Muscle layer of duodenum (tissue), 2 donors: ENCODE results near the gene TMEM255B.

Experiments
- H3K27ac ChIP-seq: one replicate; pipeline ENCODE4 v1.7.0; 2013; ENCODE audit warnings: mild to moderate bottlenecking, low read length
- H3K27me3 ChIP-seq: one replicate; pipeline ENCODE4 v1.7.0; 2013; ENCODE audit warnings: low read depth, mild to moderate bottlenecking, control low read depth, low read length
- H3K36me3 ChIP-seq, 2 donors: one replicate each; pipeline ENCODE4 v1.7.0; 2013; ENCODE audit warnings: low read length in 2 of 2, control low read depth in 1 of 2, mild to moderate bottlenecking in 1 of 2; ENCODE audit not compliant: insufficient read depth in 2 of 2, control insufficient read depth in 1 of 2
- H3K4me1 ChIP-seq, 2 donors: one replicate each; pipeline ENCODE4 v1.7.0; 2013; ENCODE audit warnings: low read length in 2 of 2, mild to moderate bottlenecking in 2 of 2, control low read depth in 1 of 2, moderate library complexity in 1 of 2; ENCODE audit not compliant: insufficient read depth in 2 of 2, control insufficient read depth in 1 of 2
- H3K4me3 ChIP-seq, 2 donors: one replicate each; pipeline ENCODE4 v1.7.0; 2013; ENCODE audit warnings: low read length in 2 of 2, low read depth in 1 of 2, mild to moderate bottlenecking in 1 of 2
- H3K9me3 ChIP-seq, 2 donors: one replicate each; pipeline ENCODE4 v1.7.0; 2013; ENCODE audit warnings: low read length in 2 of 2, control low read depth in 1 of 2, mild to moderate bottlenecking in 1 of 2; ENCODE audit not compliant: control insufficient read depth in 1 of 2
- donor health status: healthy.

The TMEM255B gene

DNA sequence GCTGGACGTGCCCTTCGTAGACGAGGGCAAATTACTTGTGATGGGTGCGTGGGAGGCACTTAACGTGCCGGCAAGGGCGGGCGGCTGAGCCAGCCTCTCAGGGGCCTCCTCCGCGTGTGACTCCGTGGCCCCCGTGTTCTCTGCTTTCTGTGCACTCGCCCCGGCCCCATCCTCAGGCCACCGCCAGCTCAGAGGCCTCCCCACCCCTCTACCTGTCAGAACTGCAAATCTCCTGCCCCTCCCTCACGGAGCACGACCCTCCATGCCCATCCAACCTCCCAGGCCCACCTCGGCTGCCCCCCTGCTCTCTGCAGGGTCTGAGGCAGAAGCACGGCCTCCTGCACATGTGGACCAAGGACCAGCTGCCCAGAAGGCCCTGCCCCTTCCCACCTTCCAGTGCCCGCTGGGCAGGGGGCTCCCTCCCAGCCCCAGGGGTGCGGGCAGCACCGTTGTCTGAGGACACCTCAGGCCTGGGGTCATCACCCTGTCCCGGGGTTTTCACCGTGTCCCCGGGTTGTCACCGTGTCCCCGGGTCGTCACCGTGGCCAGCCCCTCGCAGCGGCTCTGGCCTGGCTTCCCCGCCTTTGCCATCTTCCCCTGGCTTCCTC, 44.5 kb downstream of the TMEM255B start:
- Histone ChIP-seq H3K36me3 (no peaks in the 10 kb centered on the region), H3K27ac (no peak overlapping the region), H3K4me3 (no peak overlapping the region), H3K27me3 (no peaks in the 10 kb centered on the region), H3K4me1 (peaks cover 0 to 8% of the 10 kb centered on the region in 2 donors), H3K9me3 (peaks cover 2 to 6% of the 10 kb centered on the region in 2 donors)

GRCh38 chr13:113804017-113804702, 45.1 kb downstream of the TMEM255B start:
- Histone ChIP-seq H3K27me3 (no peaks in the 10 kb centered on the region), H3K4me3 (no peak overlapping the region), H3K27ac (no peak overlapping the region)

GRCh38 chr13:113804703-113805430, 45.8 kb downstream of the TMEM255B start:
- H3K4me3 ChIP-seq, result no peak overlapping the region
- H3K36me3 ChIP-seq, result no peaks in the 10 kb centered on the region
- H3K4me1 ChIP-seq, result peaks cover 0 to 8% of the 10 kb centered on the region in 2 donors
- no peaks in the 10 kb centered on the region for H3K27me3 ChIP-seq
- H3K9me3 ChIP-seq, result peaks cover 6 to 10% of the 10 kb centered on the region in 2 donors
- H3K27ac ChIP-seq, result no peak overlapping the region

More at GRCh38 chr13:113804017-113804702, 45.1 kb downstream of the TMEM255B start:
- no peaks in the 10 kb centered on the region for H3K36me3 ChIP-seq
- H3K9me3 ChIP-seq, result peaks cover 6% of the 10 kb centered on the region in 2 donors
- H3K4me1 ChIP-seq, result peaks cover 0 to 8% of the 10 kb centered on the region in 2 donors

GRCh38 chr13:113805431-113806103, 46.5 kb downstream of the TMEM255B start:
- Histone ChIP-seq H3K9me3 (peaks cover 6 to 10% of the 10 kb centered on the region in 2 donors), H3K4me1 (peaks cover 0 to 8% of the 10 kb centered on the region in 2 donors), H3K27me3 (no peaks in the 10 kb centered on the region)

DNA sequence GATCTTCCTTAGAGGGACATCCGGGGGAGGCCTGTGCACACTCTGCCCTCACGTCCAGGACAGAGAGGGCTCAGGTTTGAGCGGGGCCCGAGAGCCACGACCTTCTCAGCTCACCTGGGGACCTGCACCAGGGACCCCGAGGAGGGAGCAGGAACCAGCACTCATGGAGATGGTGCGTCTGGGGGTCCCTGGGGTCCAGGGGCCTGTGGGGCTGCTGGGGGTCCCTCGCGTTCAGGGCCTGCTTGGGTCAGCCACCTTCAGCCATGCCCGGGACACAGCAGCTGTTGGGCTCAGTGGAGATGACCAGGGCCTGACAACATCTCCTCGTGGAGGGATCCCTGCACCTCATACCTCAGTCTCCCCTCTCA, 47.1 kb downstream of the TMEM255B start:
- Histone ChIP-seq H3K9me3 (peaks cover 6 to 10% of the 10 kb centered on the region in 2 donors), H3K27me3 (no peaks in the 10 kb centered on the region), H3K4me1 (peaks cover 0 to 8% of the 10 kb centered on the region in 2 donors), H3K4me3 (no peak overlapping the region), H3K27ac (no peak overlapping the region), H3K36me3 (no peaks in the 10 kb centered on the region)

More at GRCh38 chr13:113805431-113806103, 46.5 kb downstream of the TMEM255B start:
- Histone ChIP-seq H3K4me3 (no peak overlapping the region), H3K27ac (no peak overlapping the region), H3K36me3 (no peaks in the 10 kb centered on the region)

GRCh38 chr13:113806526-113806925, 47.5 kb downstream of the TMEM255B start:
- no peaks in the 10 kb centered on the region for H3K36me3 ChIP-seq
- no peak overlapping the region for H3K27ac ChIP-seq
- H3K4me1 ChIP-seq, result peaks cover 0 to 8% of the 10 kb centered on the region in 2 donors
- H3K9me3 ChIP-seq, result peaks cover 6 to 10% of the 10 kb centered on the region in 2 donors
- no peaks in the 10 kb centered on the region for H3K27me3 ChIP-seq
- no peak overlapping the region for H3K4me3 ChIP-seq

DNA sequence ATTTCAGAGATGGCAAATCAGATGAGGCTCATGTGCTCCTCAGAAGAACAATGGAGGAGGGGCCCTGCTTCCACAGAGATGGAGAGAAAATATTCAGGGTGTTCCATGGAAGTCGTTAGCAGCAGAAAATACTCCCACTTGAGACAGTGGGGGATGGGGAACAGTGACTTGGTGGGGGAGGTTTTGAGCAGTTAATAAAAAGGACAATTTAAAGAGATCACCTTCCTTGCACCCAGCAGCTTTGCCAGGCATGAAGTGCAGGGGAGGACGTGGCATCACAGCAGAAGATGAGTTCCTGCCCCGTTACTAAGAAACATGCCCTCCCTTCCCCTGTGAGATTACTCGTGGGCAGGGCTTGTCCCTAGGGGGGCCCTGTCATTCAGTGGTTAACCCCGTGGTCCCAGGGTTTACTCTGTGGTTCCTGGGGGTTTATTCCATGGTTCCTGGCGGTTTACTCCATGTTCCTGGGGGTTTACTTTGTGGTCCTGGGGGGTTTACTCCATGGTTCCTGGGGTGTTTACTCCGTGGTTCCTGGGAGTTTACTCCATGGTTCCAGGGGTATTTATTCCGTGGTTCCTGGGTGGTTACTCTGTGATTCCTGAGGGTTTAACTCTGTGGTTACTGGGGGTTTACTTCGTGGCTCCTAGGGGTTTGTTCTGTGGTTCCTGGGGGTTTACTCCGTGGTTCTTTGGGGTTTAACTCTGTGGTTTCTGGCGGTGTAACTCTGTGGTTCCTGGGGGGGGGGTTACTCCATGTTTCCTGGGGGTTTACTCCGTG, 49.2 kb downstream of the TMEM255B start:
- H3K4me1 ChIP-seq, result no peaks in the 10 kb centered on the region
- no peaks in the 10 kb centered on the region for H3K27me3 ChIP-seq
- H3K27ac ChIP-seq, result no peak overlapping the region

GRCh38 chr13:113809934-113810333, 50.9 kb downstream of the TMEM255B start:
- Histone ChIP-seq H3K4me3 (no peak overlapping the region), H3K4me1 (no peaks in the 10 kb centered on the region), H3K27ac (no peak overlapping the region), H3K27me3 (no peaks in the 10 kb centered on the region), H3K36me3 (no peaks in the 10 kb centered on the region), H3K9me3 (peaks cover 6 to 10% of the 10 kb centered on the region in 2 donors)

More for the DNA sequence above, 49.2 kb downstream of the TMEM255B start:
- no peaks in the 10 kb centered on the region for H3K36me3 ChIP-seq
- H3K4me3 ChIP-seq, result peak overlapping the region in 1 of 2 donors; percentile 11
- H3K9me3 ChIP-seq, result peaks cover 6 to 10% of the 10 kb centered on the region in 2 donors

DNA sequence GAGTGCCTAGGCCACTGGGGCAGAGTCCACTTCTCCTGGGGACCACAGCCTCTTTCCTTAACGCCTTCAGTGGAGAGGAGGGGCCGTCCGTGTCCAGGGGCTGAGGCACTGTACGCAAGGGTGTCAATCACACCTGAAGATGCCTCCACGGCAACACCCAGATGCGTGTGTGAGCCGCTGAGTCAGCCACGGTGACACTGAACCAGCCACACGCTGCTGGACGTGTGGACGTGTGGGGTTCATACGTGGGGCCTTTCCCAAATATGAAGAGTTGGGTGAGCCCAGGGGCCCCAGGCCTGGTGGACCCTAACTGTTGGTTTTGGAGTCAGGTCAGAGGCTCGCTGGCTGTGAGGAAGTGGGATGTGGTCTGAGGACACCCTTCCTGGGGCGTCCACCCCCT, 51.6 kb downstream of the TMEM255B start:
- no peak overlapping the region for H3K27ac ChIP-seq
- H3K36me3 ChIP-seq, result no peaks in the 10 kb centered on the region
- peaks cover 6 to 10% of the 10 kb centered on the region in 2 donors for H3K9me3 ChIP-seq
- H3K4me3 ChIP-seq, result no peak overlapping the region
- H3K27me3 ChIP-seq, result no peaks in the 10 kb centered on the region
- peaks cover 0 to 3% of the 10 kb centered on the region in 2 donors for H3K4me1 ChIP-seq

- no peaks in the 10 kb centered on the region for H3K27me3 ChIP-seq
- no peak overlapping the region for H3K4me3 ChIP-seq
- H3K36me3 ChIP-seq, result no peaks in the 10 kb centered on the region
- H3K4me1 ChIP-seq, result peaks cover 3 to 10% of the 10 kb centered on the region in 2 donors
- peaks cover 6 to 10% of the 10 kb centered on the region in 2 donors for H3K9me3 ChIP-seq
- H3K27ac ChIP-seq, result no peak overlapping the region
These were observed 52.3 kb downstream of the TMEM255B start for GRCh38 chr13:113811081-113811928.
